ENCODE measurements around the gene LRRC25.

LRRC25 gene

GRCh38 chr19:18397242-18398202 is at the start of gene LRRC25:
LRRC25 (minus strand) TSS chr19:18397622; CDS start chr19:18396963, 659 bp downstream.
- DNase-seq: no peak

- no peak for DNase-seq
These were observed 49.5 kb upstream of the LRRC25 start for GRCh38 chr19:18446811-18447359.

- DNase-seq: peak; percentile 47
These were observed 48.9 kb upstream of the LRRC25 start for GRCh38 chr19:18446145-18446810.

GRCh38 chr19:18445262-18445948 is 48.0 kb upstream of the LRRC25 start:
- no peak for DNase-seq

GRCh38 chr19:18444513-18444912 is 47.1 kb upstream of the LRRC25 start:
- DNase-seq: no peak

GRCh38 chr19:18443831-18444230 is 46.4 kb upstream of the LRRC25 start:
- no peak for DNase-seq

- DNase-seq: no peak
These were observed 46.0 kb upstream of the LRRC25 start for GRCh38 chr19:18443406-18443805.

GRCh38 chr19:18442941-18443340 is 45.5 kb upstream of the LRRC25 start:
- no peak for DNase-seq

- no peak for DNase-seq
These were observed 44.7 kb upstream of the LRRC25 start for GRCh38 chr19:18441804-18442788.

- no peak for DNase-seq
These were observed 43.7 kb upstream of the LRRC25 start for GRCh38 chr19:18440936-18441803.

- DNase-seq: no peak
These were observed 43.0 kb upstream of the LRRC25 start for GRCh38 chr19:18440415-18440877.

- no peak for DNase-seq
These were observed 42.5 kb upstream of the LRRC25 start for GRCh38 chr19:18439910-18440237.

- peak; percentile 76 for DNase-seq
These were observed 41.8 kb upstream of the LRRC25 start for GRCh38 chr19:18439025-18439909.

GRCh38 chr19:18438331-18439024 is 41.1 kb upstream of the LRRC25 start:
- peak; percentile 97 for DNase-seq

GRCh38 chr19:18437491-18438330 is 40.3 kb upstream of the LRRC25 start, which contains the start of gene ISYNA1:
ISYNA1 (minus strand) TSS chr19:18438133; CDS start chr19:18437979, 154 bp downstream.
- DNase-seq: peak; percentile 86

GRCh38 chr19:18436671-18437490 is 39.5 kb upstream of the LRRC25 start:
- DNase-seq: peak; percentile 90
